Effector memory CD8-positive, alpha-beta T cell (primary cell): ENCODE measurements around the gene UFD1.

ENCODE experiments used
- ATAC-seq: fragments of 150-1000 bp; cut with Tn5 transposase; replicated peaks from 2 replicates; pipeline ENCODE4 v1.10.0; 2021; ENCODE audit warnings: mild to moderate bottlenecking, moderate library complexity
- DNase-seq, 3 experiments: peaks; one replicate each; pipeline ENCODE4 v3.0.0; 2021
- H3K27ac Mint-ChIP-seq, 2 donors: one replicate each; pipeline ENCODE4 v1.8.0; 2022; ENCODE audit warnings: mild to moderate bottlenecking in 2 of 2, mixed read lengths in 2 of 2, moderate library complexity in 2 of 2
- H3K27me3 Mint-ChIP-seq, 2 donors: one replicate each; pipeline ENCODE4 v1.8.0; 2022; ENCODE audit warnings: mixed read lengths in 2 of 2
- H3K36me3 Mint-ChIP-seq: one replicate; pipeline ENCODE4 v1.8.0; 2022; ENCODE audit warnings: mild to moderate bottlenecking, moderate library complexity, mixed read lengths; ENCODE audit not compliant: insufficient read depth
- H3K4me1 Mint-ChIP-seq, 2 donors: one replicate each; pipeline ENCODE4 v1.8.0; 2022; ENCODE audit warnings: low read depth in 2 of 2, mixed read lengths in 2 of 2
- H3K4me3 Mint-ChIP-seq, 2 donors: one replicate each; pipeline ENCODE4 v1.8.0; 2022; ENCODE audit warnings: mild to moderate bottlenecking in 2 of 2, mixed read lengths in 2 of 2, moderate library complexity in 2 of 2
- H3K9me3 Mint-ChIP-seq, 2 donors: one replicate each; pipeline ENCODE4 v1.8.0; 2022; ENCODE audit warnings: mixed read lengths in 2 of 2

UFD1 gene

GRCh38 chr22:19402642-19403191 lies 76.3 kb downstream of the UFD1 start:
- H3K4me3 Mint-ChIP-seq: no peak overlapping the region
- H3K9me3 Mint-ChIP-seq: no peaks in the 10 kb centered on the region
- peaks cover 0 to 22% of the 10 kb centered on the region in 2 donors for H3K4me1 Mint-ChIP-seq
- DNase-seq (no peak), ATAC-seq (no peak)
- peaks cover 37% of the 10 kb centered on the region for H3K36me3 Mint-ChIP-seq
- no peaks in the 10 kb centered on the region for H3K27me3 Mint-ChIP-seq
- peak overlapping the region in 1 of 2 donors; percentile 58 for H3K27ac Mint-ChIP-seq

- Mint-ChIP-seq H3K27me3 (no peaks in the 10 kb centered on the region), H3K27ac (peak overlapping the region; percentile 54 to 83), H3K36me3 (peaks cover 30% of the 10 kb centered on the region), H3K4me3 (no peak overlapping the region), H3K9me3 (no peaks in the 10 kb centered on the region), H3K4me1 (peaks cover 0 to 22% of the 10 kb centered on the region in 2 donors)
- ATAC-seq (no peak), DNase-seq (no peak)
These were observed 77.5 kb downstream of the UFD1 start for GRCh38 chr22:19401483-19401882.

GRCh38 chr22:19400881-19401280 lies 78.1 kb downstream of the UFD1 start:
- no peaks in the 10 kb centered on the region for H3K9me3 Mint-ChIP-seq
- H3K27me3 Mint-ChIP-seq: no peaks in the 10 kb centered on the region
- peak overlapping the region; percentile 54 to 83 for H3K27ac Mint-ChIP-seq
- H3K36me3 Mint-ChIP-seq: peaks cover 24% of the 10 kb centered on the region
- no peak overlapping the region for H3K4me3 Mint-ChIP-seq
- H3K4me1 Mint-ChIP-seq: peaks cover 0 to 22% of the 10 kb centered on the region in 2 donors
- ATAC-seq (no peak), DNase-seq (no peak)
